Measurements from ENCODE around the gene STRADA.
A peak's percentile ranks its signal among the peaks of the same experiment; 100 is the strongest.

Gene STRADA

GRCh38 chr17:63700528-63701455, 40.8 kb downstream of the STRADA start:
- no peak for DNase-seq

DNA sequence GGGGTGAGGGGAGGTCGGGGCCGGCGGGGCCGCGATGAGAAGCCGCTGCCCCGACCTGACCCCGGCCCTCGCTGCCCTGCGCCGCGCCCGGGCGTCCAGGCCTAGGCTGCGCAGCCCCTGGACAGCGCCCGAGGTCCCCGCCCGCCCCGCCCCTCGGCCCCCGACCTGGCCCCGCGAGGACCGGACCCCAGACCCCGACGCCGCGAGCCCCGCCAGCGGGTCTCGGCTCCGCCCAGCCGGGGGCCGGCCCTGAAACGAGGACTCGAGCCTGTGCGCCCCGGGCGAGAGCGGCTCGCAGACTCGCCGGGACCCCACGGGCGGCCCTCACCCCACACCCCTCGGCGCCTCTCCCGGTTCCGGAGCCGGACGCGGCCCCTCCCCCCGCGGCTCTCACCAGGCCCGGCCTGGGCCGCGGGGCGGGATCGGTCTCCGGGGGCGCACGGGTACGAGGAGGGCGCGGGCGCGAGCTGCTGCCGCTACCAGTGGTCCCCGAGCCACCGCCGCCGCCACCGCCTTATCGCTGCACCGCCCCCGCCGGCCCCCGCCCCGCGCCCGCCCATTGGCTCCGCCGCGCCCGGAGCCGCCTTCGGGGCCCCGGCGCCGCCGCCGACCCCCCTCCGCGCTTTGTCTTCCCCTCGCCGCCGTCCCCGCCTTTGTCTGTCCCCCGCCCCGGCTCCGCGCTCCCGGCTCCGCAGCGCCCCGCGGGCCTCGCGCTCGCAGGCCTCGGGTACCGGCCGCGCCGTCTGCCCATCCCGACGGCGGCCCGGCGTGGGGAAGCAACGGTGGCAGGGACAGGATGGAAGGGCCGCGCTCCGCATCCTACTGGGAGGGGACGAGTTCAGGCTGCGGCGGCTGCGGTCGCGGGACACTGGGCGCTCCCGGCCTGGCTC, 41.7 kb downstream of the STRADA start, which contains the start of gene LIMD2:
LIMD2 (minus strand) TSS at position 488 of the 890 bp plus-strand sequence. CDS start 827 bp downstream, outside the sequence.
- DNase-seq: no peak

GRCh38 chr17:63698886-63699637, 42.5 kb downstream of the STRADA start:
- peak; percentile 71 for DNase-seq

- DNase-seq: no peak
Observed at GRCh38 chr17:63698381-63698885, 43.2 kb downstream of the STRADA start.

- peak; percentile 79 for DNase-seq
Observed at GRCh38 chr17:63697341-63698286, 44.0 kb downstream of the STRADA start.

DNA sequence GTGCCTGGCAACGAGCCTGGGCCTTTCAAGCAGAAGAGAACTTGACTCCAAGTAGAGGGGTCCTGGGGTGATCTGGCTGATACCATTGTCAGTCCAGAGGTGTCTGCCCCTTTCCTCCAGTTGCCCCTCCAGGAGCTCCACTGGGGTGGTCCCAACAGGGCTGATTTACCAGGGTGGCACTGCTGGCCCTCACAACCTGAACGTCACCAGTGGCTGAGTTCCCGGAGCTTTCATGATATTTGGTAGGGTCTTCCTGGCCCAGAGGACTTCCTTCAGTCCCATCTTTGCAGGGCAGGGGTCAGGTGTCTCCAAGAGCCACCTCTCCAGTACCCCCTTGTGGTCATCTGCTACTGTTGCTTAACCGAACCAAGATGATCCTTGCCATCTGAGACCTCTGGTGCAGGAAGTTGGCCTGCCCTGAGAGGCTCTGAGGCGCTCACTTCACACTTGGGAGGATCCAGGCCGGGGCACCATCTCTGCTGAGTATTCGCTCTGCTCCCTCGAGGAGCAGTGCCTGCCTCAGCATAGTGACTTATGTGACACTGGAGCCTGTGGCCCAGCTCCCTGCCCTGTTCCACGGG, 45.1 kb downstream of the STRADA start:
- DNase-seq: no peak

DNA sequence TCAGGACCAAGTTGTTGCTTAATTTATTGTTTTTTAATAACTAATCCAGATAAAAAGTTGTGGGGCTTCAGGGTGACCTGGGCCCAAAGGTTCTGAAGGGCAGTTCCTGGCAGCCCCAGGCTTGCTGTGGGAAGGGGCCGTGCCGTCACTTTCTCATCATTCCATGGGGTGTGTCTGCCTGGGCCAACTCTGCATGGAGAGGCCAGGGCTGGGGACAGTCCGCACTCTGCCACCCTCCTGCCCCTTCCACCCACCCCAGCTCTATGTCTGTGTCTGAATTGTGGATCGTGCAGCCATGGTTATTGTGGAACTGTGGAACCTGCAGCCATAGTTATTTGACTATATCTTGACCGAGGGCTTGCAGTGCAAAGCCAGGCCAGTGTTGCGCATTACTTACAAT, 45.7 kb downstream of the STRADA start:
- no peak for DNase-seq

DNA sequence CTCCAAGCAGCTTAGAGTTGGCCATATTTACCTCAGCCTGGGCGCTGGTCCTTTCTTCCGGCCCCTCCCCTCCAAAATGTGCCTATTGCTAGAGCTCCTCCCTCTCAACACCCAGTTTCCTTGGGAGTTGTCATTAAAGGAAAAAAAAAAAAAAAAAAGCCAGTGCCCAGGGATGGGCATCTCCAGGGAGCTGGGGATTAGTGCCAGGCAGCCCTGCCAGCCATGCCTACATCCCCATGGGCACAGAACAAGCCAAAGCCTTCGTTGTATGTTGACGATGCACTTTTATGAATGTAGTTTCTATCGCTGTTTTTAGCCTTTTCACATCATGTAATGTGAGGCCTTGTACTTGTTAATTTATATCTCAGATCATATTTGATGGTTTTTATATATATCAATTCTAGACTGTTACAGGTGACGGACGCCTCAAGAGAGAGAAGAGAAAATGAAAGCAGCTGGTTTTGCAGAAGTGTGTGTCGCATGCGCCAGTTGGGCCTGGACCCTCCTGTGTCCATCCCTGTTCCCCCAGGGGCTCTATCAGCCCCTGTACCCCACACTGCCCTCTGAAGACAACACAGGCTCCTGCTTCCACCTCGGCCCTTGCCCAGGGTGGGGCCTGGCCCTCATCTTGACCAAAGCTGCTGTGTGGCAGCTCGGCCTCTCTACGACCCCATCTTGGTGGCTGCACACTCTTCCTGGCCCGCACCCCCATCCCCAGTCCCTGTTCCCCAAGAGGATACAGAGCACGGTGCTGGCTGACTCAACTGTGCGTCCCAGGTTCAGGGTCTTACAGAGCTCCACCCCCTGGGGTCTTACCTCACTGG, 46.4 kb downstream of the STRADA start:
- no peak for DNase-seq

DNA sequence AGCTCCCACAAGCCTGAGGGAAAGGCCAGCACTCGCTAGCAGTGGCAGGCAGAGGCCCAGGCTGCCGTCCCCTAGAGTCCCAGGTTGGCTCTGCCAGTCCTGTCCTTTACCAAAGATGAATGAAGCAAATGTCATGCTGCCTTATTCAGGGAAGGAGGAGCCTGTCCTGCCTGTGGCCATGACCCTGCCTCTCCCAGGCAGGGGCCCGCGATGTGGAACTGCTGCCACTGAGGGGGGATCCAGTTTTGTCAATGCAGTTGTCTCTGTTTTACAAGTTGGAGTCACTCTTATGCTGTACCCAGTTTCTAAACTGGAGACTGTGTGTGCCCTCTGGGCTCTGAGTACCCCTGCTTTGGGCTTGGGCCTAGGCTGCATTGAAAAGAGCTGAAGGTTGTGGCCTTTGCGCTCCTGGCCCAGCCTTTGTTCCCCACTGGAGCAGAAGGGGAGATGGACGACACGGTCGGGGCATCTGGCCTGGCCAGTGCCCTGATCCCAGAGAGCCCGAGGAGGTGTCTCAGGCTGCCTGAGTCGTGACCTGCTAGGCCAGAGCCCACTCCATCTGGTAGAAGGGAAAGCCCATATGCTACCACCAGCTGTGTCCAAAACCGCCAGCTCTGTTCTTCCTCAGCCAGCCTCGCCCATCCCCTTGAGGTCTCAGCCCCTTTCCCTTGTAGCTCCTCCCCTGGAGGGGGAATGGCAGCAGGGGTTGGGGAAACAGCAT, 47.2 kb downstream of the STRADA start:
- no peak for DNase-seq

DNA sequence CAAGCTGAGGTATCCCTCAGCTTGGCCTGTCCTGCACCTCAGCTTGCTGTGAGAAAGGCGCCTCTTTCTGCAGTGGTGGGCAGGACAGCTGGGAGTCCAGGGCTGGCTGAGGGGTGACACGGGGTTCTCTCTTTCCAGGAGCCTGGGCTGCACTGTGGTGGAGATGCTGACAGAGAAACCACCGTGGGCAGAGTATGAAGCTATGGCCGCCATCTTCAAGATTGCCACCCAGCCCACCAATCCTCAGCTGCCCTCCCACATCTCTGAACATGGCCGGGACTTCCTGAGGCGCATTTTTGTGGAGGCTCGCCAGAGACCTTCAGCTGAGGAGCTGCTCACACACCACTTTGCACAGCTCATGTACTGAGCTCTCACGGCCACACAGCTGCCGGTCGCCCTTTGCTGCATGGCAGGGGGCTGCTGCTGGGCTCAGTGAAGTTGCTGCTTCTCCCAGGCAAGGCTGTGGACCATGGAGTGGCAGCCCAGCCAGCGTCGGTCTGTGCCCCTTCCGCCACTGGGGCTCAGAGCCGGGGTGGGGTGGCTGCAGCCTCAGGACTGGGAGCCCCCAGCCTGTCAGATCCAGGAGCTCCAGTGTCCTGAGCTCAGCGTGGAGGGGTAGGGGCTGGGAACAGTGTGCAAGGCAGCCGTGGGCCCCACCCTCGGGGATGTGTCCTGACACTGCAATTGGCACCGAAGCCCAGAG, 48.0 kb downstream of the STRADA start:
- DNase-seq: no peak

DNA sequence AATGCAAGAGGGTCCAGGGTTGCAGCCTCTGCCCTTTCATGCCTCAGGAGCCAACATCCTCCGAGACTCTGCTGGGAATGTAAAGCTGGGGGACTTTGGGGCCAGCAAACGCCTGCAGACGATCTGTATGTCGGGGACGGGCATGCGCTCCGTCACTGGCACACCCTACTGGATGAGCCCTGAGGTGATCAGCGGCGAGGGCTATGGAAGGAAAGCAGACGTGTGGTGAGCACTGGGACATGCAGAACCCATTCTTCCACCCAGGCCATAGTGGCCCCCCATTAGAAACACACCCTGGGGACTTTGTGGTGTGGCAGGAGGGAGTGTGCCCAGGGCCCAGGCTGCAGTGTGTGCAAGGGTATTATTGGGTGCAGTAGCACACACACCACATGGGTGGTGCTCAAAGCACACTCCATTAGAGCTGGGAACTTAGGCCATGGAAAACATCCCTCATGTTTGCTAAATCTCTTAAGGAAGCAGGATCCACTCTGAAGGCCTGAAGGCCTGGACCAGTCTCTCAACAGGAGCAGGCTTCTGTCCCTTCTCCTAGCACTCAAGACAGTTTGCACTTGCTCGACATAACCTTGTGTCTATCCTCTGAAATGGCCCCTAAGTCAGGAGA, 49.3 kb downstream of the STRADA start:
- no peak for DNase-seq

GRCh38 chr17:63689479-63689878, 52.1 kb downstream of the STRADA start:
- no peak for DNase-seq

DNA sequence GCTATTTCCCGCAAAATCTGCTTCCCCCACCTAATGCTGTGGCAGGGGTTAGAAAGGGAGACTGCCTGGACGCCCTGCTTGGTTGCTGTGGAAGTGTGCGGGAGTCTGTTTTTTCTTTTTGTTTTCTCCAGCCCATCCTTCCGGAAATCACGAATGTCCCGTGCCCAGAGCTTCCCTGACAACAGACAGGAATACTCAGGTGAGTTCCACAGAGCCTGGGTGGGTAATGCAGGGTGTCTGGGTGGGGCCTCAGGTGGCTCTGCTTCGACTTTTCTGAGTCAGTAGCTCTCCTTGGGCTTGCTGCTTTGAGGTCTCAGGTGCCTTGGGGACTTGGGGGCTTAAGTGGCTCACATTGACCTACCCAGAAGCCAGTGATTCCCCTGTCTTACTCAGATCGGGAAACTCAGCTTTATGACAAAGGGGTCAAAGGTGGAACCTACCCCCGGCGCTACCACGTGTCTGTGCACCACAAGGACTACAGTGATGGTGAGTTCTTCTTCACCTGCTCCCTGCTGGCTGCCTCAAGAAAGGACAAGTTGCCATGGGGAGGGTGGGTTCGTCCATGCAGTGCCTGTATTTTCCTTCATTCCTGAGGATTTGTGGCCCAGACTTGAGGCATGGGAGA, 53.1 kb downstream of the STRADA start:
- DNase-seq: no peak

DNA sequence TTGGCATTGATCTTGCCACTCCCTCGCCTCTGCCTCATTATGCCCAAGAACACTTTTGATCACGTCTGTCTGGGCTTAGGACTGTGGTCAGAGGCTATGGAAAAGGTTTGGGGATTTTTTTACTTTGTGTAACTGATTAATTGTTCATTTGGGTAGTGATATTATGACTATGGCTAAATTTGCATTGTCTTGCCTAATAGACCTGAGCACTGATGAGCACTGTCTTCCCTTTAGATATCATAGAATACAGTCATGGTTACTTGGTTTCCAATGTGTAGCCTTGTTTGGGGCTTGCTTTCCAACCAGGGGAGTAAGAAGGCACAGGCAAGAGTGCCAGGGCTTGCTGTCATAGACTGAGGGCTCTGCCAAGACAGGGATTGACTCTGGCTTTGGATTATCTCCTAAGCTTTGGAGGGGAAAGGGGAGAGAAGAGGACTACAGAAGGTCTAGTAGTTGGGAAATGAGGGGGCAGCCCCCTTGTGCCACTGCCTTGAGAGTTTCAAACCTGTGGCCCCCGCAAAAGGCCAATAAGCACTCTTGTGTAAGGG, 55.4 kb downstream of the STRADA start:
- no peak for DNase-seq

DNA sequence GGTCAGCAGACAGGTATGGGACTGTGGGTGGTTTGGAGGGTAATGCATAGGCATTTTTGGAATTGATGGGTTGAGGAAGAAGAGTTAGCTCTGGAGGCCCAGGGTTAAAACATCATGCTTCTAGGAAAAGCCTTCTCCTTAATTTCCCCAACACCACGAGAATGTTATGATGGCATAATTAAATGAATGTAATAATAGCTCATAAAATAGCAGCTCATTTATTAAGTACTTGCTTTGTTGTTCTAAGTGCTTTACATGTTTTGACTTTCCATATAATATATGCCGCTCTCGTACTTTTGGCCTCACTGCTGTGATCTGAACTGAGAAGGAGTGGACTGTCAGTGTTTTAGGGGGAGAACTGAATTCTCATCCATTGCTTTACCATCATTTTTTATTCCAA, 56.0 kb downstream of the STRADA start:
- DNase-seq: no peak

- no peak for DNase-seq
Observed at GRCh38 chr17:63685041-63685440, 56.6 kb downstream of the STRADA start.

DNA sequence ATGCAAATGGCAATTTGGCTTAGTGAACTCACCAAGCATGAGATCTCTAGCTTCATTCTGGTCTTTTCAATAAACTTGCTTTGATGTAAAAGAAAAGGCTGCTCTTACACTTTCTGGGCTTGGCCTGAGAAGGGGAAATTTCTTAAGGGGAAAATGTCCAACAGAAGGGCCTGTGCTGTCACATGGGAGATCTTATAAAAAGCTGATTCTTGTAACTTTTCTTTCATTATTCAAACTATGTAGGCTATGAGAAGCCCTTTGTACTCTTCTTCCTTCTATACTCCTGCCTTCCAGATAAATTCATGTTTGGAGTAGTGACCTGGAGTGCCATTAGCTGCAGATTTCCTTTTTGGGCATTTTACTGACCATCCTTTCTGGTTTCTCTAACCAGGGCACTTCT, 58.6 kb downstream of the STRADA start:
- no peak for DNase-seq

- no peak for DNase-seq
Observed at GRCh38 chr17:63682441-63682840, 59.2 kb downstream of the STRADA start.

Measured in KG1 (cell line).